Left hindlimb (tissue), 1 donor: ENCODE measurements around the gene SLC5A10.
"Not testable (repeated sequence)": the region's sequence is repeated elsewhere in the genome, so short reads cannot be mapped to it uniquely, and the experiment has no call there.

Source experiments
- DNase-seq: peaks from one replicate; pipeline ENCODE4 v3.0.0-alpha.2; 2018

The SLC5A10 gene

DNA sequence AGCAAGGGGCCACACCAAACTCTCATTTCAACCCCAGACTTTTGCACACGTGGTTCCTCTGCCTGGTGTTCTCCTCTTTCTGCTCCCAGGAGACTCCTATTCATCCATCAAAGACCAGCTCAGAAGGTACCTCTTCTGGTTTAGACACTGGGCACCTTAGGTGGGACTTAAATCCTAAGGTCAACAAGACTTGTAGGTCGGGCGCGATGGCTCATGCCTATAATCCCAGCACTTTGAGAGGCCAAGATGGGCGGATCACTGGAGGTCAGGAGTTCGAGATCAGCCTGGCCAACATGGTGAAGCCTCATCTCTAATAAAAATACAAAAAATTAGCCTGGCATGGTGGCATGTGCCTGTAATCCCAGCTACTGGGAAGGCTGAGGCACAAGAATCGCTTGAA lies 95.5 kb downstream of the SLC5A10 start:
- DNase-seq, result not testable (repeated sequence)

- not testable (repeated sequence) for DNase-seq
Measured at GRCh38 chr17:19048826-19049225, 96.9 kb downstream of the SLC5A10 start.

GRCh38 chr17:19055447-19055846 lies 103.5 kb downstream of the SLC5A10 start:
- not testable (repeated sequence) for DNase-seq

GRCh38 chr17:19062009-19062717 lies 110.2 kb downstream of the SLC5A10 start:
- not testable (repeated sequence) for DNase-seq

DNA sequence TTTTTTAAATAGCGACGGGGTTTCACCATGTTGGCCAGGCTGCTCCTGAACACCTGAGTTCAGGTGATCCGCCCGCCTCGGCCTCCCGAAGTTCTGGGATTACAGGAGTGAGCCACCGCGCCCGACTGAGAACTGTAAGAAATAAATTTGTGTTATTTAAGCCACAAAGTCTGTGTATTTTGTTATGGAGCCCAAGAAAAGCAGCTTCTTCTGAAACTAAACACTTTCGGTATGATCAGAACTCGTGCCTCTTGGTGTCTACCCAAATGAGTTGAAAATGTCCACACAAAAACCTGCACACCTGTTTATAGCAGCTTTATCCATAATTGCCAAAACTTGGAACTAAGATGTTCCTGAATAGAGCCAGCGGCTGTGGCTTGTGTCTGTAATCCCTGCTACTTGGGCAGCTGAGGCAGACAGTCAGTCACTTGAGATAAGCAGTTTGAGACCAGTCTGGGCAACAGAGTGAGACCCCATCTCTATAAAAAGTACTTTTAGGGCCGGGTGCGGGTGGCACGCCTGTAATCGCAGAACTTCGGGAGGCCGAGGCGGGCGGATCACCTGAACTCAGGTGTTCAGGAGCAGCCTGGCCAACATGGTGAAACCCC lies 110.9 kb downstream of the SLC5A10 start:
- DNase-seq, result not testable (repeated sequence)

DNA sequence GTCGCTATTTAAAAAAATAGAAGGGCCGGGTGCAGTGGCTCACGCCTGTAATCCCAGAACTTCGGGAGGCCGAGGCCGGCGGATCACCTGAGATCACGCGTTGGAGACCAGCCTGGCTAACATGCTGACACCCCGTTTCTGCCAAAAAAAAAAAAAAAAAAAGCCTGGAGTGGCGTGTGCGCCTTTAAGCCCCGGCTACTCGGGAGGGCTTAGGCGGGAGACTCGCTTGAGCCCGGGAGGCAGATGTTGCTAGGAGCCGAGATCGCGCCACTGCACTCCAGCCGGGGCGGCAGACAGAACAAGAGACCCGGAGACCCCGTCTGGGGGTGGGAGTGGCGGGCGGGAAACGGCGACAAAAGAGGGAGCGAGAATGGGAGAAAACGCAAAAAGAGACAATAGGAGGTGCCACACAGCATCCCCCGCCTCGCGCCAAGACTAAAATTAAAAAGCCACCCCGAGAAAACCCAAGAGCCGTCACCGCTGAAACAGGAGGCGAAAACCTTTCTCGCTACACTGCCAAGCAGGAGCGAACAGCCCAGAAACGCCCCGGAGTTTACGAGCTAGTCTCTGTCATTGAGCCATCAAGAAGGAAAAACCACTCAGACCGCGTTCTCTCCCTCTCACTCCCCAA lies 111.5 kb downstream of the SLC5A10 start:
- not testable (repeated sequence) for DNase-seq

DNA sequence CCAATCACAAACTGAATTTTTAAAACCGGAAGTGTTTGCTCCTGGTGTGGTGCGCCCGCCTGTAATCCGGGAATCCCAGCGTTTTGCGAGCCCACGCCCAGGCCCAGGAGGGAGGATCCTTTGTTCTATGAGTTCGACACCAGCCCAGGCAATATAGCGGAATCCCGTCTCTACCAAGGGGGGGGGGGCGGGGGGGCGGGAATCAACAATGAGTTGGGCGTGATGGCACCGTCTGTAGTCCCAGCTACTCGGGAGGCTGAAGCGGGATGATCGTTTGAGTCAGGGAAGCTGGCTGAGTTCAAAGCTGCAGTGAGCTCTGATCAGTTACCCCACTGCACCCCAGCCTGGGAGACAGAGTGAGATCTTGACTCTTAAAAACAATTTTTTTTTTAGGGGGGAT lies 112.4 kb downstream of the SLC5A10 start:
- peak; percentile 41 for DNase-seq

DNA sequence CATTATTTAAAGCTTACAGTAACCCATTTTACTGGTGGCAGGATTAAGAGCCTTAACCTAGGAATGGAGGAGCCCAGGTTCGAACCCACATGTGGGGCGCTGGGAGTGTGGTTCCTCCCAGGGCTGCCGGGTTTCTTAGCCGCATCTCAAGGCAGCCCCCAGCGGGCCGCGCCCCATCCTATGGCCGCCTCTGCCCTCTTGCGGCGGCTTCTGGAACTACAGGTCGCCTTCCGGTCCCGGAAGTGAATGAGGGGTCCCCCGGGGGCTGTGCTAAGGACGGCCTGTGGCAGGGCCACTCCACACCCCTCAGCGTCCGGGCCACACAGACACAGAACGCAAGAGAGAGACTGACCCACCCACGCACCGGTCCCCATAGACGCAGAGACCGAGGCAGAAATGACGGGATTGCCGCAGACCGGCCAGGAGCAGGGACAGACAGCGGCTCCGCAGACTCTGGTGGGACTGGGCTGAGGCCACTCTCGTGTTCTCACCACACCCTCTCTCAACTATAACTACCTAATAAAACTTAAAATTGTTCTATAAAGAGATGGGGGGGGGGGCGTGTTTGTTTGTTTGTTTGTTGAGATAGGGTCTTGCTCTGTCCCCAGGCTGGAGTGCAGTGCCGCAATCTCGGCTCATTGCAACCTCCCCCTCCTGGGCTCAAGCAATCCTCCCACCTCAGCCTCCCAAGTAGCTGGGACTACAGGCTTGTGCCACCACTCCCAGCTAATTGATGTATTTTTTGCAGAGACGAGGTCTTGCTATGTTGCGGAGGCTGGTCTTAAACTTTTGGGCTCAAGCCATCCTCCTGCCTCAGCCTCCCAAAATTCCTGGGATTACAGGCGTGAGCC lies 118.6 kb downstream of the SLC5A10 start:
- not testable (repeated sequence) for DNase-seq
